CD4-positive, alpha-beta T cell treated with Interleukin-17A for 1 hour (primary cell): Measurements from ENCODE around the gene NME4.

Experiments
- DNase-seq: peaks from one replicate; pipeline ENCODE4 v3.0.0-alpha.2; 2020

Gene NME4

DNA sequence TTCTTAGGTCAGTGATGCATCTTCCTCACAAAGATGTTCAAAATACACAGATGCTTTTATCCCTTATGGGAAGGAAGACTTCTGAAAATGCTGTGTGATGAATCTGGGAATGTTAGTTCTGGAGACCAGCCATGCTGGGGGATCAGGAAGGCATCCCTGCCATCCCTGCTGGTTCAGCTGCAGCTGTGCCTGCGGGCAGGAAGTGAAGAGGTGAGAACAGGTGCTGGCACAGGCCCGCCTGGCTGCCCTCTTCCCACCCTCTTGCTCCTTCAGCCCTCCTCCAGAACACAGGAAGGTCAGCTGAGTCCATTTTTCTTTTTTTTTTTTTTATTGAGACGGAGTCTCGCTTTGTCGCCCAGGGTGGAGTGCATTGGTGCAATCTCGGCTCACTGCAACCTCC is 43.6 kb downstream of the NME4 start:
- no peak for DNase-seq

DNA sequence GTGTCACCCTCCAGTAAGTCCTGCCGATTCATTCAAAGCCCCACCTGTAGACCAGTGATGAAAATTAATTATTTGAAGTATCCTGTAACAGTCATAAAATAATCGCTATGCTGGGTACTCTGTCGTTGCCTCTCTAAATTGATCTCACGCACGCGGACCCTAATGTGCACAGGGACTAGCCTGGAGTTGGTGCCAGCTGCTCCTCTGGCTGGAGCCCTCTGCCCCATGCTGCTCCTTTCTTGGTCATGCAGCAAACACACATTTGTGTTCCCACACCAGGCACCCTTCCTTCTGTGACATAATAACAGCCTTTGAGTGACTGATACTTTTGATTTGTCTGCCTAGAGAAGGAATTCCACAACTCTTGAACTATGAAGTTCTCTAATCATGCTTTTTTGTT is 44.4 kb downstream of the NME4 start:
- no peak for DNase-seq

DNA sequence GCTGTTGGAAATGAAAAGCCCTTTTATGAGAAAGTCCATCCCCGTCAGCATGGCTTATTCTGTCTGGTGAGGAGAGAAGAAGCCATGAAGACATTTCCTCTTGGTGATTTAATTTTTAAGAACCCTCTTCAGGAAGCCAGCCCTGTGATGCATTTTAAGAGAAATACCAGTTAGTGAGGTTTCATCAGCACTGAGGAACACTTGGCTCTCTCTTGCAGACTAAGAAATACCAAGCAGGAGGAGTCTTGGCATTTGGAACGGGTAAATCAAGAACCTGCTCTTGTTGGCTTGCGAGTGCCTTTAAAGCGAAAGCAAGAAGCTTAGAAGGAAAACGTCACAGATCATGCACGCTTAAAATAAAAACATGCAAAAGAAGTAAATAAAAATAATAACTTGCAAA is 46.0 kb downstream of the NME4 start:
- DNase-seq: no peak

DNA sequence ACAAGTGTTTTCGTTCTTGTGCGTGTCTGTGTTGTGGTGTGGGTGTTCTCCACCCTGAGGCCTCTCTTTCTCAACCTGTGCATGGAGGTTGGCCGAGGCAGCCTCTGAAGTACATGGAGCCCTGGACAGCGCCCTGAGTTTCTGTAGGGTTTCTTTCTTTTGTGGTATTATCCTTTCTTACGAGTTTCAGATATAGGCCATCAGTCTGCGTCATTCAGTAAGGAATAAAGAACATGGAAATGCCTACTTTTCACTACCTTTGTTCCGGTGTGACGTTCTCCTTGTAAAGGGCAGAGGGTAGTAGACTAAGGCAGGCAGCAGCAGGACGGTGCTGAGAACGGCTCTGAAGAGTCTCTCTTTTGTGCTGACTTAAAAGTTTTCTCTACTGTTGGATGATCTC is 47.0 kb downstream of the NME4 start:
- no peak for DNase-seq

DNA sequence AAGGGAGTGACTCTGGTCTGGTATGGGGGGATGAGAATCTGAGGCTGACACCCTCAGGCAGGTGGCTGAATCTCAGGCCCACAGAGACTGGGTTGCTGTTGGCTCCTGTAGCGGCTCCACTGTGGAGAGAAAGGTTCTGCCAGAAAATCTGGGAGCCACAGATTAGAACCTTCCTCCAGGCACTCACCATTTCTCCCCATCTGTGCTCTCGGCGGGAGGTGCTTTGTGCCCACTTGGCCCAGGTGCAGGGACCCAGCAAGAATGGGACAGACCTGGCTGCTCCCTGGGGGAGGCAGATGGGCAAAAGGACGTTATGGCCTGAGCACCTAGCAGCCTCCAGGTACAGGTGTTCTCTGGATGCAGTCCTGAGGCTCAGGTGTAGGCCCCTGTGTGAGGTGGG is 48.6 kb downstream of the NME4 start:
- no peak for DNase-seq
